Measurements from ENCODE around the gene MFAP4. TPM values are rescaled to one million over a fixed set of nuclear protein-coding genes. Genes with fewer than 3 reads are reported as not detected.

The MFAP4 gene
- total RNA-seq, 4 donors from 2014 or later, result 79.0 to 170 (median 111) TPM

GRCh38 chr17:19348081-19348650, 38.8 kb downstream of the MFAP4 start:
- no peak for DNase-seq (ENCODE audit: low spot score)
- TF ChIP-seq CTCF (IDR thresholded peaks at IDR 0.05), result no peak

GRCh38 chr17:19347323-19348080, 39.5 kb downstream of the MFAP4 start:
- ATAC-seq (ENCODE audit: low FRiP score) (no peak), DNase-seq (ENCODE audit: low spot score) (no peak)
- no peak for TF ChIP-seq CTCF (IDR thresholded peaks at IDR 0.05)

More at GRCh38 chr17:19348081-19348650, 38.8 kb downstream of the MFAP4 start:
- no peak for ATAC-seq (ENCODE audit: low FRiP score)

- DNase-seq (ENCODE audit: low spot score) (no peak), ATAC-seq (ENCODE audit: low FRiP score) (peak; percentile 75)
- no peak for TF ChIP-seq CTCF (IDR thresholded peaks at IDR 0.05)
These were observed 40.4 kb downstream of the MFAP4 start for GRCh38 chr17:19346351-19347255.

GRCh38 chr17:19345486-19346350, 41.3 kb downstream of the MFAP4 start:
- DNase-seq (ENCODE audit: low spot score), result no peak
- no peak for ATAC-seq (ENCODE audit: low FRiP score)
- TF ChIP-seq CTCF (IDR thresholded peaks at IDR 0.05), result no peak

GRCh38 chr17:19345067-19345460, 41.9 kb downstream of the MFAP4 start:
- DNase-seq (ENCODE audit: low spot score) (no peak), ATAC-seq (ENCODE audit: low FRiP score) (no peak)
- TF ChIP-seq CTCF (IDR thresholded peaks at IDR 0.05), result no peak

- DNase-seq (ENCODE audit: low spot score), result no peak
- no peak for ATAC-seq (ENCODE audit: low FRiP score)
- no peak for TF ChIP-seq CTCF (IDR thresholded peaks at IDR 0.05)
These were observed 42.5 kb downstream of the MFAP4 start for GRCh38 chr17:19344311-19345066.
